Activated naive CD8-positive, alpha-beta T cell treated with anti-CD3 and anti-CD28 coated beads, Interleukin-2, amount 50 U/mL, for 16 hours (primary cell): ENCODE measurements around the gene TCP11L1.
"Not testable (repeated sequence)": the region's sequence is repeated elsewhere in the genome, so short reads cannot be mapped to it uniquely, and the experiment has no call there.

Source experiments
- DNase-seq: peaks from one replicate; pipeline ENCODE4 v3.0.0-alpha.2; 2020; ENCODE audit warnings: low read depth, low spot score

Gene TCP11L1

DNA sequence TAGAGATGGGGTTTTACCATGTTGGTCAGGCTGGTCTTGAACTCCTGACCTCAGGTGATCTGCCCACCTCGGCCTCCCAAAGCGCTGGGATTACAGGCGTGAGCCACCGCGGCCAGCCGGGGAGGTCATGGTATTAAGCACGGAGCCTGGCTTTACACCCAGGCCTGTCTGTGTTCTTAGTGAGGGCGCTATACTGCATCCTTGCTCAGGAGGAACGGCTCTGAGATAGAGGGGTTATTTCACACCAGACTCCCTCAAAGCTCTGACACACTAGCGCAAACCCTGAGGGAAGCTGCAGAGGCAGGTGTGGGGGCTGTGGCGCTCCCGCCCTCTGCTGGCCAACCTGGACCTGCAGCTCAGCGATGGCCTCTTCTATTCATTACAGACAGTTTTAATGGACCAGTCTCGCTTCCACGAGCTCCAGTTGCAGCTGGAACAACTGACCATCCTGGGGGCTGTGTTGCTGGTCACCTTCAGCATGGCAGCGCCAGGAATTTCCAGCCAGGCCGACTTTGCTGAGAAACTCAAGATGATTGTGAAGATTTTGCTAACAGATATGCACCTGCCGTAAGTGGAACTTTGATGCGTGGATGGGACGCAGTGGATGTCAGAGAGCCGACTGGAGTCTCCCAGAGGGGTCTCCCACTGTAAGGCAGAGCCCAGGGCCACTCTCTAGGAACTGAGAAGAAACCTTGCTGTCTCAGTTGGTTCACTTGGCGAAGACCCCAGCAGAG lies 26.2 kb downstream of the TCP11L1 start:
- DNase-seq: peak; percentile 57

DNA sequence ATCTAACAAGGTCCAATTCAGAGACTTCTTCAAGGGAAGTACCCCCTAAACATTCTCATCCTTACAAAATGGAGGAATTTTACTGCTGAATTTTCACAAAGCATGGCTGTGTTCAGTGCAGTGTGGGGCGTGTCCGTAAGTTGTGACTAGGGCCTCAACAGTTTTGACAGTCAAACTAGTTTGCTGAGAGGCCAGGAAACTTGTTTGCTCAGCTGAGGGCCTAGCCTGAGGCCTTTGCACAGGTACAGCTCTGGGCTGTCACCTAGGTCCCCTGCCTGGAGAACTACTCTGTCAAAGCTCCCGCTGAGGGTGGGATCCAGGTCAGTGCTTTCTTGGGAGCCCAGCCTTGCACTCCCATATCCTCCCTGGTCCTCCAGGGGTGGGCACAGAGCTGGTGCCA lies 27.9 kb downstream of the TCP11L1 start:
- DNase-seq: no peak

DNA sequence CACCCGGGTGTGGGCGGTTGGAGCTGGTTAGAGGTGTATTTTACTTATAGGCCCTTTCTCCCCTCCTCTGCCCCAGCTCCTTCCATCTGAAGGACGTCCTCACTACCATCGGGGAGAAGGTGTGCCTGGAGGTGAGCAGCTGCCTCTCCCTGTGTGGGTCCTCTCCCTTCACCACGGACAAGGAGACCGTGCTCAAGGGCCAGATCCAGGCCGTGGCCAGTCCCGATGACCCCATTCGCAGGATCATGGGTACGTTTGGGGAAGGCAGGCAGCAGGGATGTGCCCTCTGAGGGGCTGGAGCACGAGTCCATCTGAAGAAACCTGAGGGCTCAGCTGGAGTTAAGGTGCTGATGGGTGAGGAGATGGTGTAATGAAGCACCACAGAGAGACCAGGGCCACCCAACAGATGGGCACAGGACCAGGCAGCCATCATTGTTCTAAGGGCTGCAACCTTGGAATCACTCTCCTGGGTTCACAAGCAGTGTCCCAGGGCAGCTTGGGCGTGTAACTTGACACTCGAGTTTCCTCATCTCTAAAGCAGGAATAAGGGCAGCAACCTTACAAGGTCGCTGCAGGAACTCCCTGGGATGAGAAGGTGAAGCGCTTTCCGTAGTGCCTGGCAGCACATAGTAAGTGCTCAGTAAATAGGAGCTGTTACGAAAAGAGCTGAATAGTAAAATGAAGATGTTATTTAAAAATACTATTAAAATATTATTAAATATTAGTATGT lies 29.4 kb downstream of the TCP11L1 start:
- DNase-seq: no peak

DNA sequence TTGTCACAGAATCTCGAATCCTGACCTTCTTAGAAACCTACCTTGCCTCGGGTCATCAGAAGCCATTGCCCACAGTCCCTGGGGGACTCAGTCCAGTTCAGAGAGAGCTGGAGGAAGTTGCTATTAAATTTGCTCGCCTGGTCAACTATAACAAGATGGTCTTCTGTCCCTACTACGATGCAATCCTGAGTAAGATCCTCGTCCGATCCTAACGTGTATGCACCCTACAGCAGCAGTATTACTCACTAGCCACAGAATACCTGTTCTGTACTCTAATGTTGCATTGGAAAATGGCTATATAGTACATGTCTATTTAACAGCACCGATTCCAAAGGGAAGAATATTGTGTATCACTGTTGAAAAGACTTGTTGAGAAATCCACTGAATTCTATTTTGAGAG lies 33.1 kb downstream of the TCP11L1 start:
- DNase-seq: no peak

DNA sequence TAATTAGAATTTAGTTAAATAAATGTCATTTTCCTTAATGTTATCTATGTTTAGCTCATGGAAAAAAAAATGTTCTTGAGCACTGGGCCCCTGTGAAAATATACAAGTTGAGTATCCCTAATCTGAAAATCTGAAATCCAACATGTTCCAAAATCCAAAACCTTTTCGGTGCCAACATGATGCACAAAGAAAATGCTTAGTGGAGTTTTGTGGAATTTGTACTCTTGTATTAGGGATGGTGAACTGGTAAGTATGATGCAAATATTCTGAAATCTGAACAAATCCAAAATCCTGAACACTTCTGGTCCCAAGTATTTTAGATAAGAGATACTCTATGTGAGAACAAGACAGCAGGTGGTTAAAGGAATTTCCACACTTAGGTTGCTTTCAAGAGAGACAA lies 44.5 kb downstream of the TCP11L1 start:
- no peak for DNase-seq

DNA sequence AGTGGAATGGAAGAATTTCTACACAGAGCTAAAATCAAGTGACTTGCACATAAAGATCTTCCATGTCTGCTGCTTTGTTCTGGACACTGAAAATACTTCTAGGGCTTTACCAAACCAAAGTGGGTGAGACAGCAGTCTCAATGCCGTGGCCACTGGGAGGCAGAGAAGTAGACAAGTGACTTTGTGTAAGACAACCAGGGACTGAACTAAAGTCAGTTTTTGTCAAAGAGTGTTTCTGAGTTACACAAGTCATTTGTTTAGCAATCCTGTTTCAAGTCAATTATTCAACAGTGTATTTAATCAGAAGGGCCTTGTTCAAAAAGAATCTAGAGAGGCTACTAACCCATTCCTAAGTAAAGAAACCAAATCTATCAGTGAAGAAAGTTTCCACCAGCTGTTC lies 46.6 kb downstream of the TCP11L1 start:
- no peak for DNase-seq

DNA sequence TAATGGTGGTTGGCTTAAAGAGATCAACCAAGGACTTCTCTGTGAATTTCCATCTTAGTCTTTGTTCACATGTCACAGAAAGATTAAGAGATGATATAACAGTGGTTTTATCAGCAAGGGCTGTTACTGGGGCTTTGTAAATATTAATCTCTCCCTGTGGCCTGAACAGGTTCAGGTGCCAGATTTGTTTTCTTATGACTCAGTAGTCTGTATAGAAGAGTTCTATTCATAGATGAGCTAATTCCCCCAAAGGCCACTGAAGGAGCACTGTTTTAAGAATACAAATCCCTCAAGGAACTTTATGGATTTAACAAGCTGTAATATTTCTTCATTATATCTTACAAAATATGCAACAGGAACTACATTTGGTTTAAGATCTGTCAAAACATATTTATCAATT lies 50.4 kb downstream of the TCP11L1 start:
- no peak for DNase-seq

DNA sequence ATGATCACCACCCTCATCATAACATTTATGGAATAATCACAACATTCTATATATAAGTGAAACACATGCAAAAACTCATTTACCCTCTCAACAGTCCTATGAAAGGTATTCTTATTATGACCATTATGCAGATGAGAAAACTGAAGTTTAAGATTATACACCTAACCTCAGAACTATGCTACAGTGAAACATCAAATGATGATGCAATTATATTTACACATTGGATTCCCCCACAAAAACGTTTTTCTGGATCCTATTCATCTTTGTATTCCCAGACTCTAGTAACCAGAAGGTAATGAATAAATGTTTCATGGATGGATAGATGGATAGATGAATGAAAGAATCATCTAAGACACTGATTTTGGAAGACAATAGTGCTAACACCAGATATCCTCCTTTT lies 54.8 kb downstream of the TCP11L1 start:
- DNase-seq: no peak

DNA sequence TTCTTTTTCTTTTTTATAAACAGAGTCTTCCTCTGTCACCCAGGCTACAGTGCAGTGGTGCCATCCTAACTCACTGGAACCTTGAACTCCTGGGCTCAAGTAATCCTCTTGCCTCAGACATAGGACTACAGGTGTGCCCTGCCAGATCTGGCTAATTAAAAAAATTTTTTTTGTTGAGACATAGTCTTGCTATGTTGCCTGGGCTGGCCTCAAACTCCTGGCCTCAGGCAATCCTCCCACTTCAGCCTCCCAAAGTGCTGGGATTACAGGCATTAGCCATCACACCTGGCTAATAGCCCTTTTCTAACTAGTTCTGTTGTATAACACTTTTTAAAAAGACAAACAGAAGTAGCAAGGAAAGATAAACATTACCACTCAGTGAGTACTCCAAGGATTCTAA lies 64.5 kb downstream of the TCP11L1 start:
- no peak for DNase-seq

DNA sequence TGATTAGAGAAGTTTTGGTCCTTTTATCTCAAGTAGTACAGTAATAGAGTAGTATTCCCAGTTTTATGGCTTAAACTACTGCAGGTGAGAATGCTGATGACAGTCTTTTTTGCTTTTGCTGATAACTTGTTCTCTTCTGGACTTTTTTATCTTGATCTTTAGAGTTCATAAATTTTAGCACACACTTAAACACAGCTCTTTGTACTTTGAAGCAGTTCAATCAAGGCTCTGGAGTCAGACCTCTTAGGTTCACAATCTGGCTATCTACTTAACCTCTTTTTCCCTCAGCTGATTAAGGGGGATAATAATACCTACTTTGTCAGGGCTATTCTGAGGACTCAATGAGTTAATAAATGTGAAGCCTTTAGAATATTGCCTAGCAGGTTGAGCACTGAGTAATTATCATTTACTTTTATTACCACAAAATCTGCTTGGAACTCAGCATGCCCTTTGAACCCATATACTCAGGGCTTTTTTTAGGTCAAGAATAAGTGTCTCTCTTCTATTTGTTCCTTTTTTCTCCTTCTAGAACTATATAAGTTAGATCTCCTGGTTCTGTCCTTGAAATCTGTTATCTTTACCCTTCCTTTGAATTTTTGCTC lies 70.0 kb downstream of the TCP11L1 start:
- DNase-seq: no peak

DNA sequence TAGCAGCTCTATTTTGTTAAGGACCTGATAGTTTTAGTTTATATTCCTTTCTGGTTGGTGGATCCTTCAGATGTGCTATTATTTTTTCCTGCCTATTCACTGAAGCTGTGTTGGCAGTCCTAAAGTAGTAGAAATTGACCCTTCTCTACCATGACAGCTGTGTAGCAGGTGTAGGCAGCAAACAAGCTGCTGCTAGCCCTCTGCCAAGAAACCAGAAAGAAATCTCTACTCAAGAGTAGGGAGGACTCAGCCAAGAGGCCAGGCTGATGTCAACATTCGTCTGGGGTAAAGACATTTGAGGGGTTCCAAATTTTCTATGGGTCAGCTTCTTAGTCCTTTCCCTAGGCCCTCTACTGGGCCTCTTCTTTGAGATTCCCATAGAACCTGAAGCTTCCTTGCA lies 70.7 kb downstream of the TCP11L1 start:
- DNase-seq: no peak

DNA sequence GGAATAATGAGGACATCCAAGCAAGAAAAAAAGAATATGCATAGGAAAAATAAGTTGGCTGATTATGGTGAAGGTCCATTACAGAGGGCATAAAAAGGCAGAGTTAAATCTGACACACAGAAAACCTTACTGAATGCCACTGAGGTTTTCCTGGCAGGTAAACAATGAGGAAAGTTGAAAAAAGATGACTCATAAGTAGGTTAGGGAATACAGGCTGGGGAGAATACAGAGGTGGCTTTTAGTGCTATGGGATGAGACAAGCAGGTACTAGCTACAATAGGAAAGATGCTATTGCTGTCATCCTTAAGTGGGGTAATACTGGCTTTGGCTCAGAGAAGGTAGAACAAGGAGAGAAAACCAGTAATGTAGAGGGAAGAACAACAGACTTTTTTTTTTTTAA lies 77.2 kb downstream of the TCP11L1 start:
- no peak for DNase-seq

DNA sequence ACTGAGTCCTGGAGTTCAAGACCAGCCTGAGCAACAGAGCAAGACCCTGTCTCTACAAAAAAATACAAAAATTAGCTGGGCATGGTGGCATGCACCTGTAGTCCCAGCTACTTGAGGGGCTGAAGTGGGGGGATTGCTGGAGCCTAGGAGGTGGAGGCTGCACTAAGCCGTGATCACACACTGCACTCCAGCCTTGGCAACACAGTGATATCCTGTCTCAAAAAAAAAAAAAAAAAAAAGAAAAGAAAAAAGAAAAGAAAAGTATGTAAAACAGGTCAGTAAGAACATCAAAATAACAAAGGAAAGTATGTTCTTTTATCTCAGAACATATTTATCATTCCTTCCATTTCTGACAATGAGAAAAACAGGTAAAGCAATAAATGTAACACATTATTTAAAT lies 83.3 kb downstream of the TCP11L1 start:
- DNase-seq: not testable (repeated sequence)
